ENCODE measurements around the gene UFSP1. TPM values are rescaled to one million over a fixed set of nuclear protein-coding genes. Genes with fewer than 3 reads are reported as not detected.

Gene UFSP1
- total and polyA plus RNA-seq, 4 donors = 1.5 to 6.2 (median 5.5) TPM

DNA sequence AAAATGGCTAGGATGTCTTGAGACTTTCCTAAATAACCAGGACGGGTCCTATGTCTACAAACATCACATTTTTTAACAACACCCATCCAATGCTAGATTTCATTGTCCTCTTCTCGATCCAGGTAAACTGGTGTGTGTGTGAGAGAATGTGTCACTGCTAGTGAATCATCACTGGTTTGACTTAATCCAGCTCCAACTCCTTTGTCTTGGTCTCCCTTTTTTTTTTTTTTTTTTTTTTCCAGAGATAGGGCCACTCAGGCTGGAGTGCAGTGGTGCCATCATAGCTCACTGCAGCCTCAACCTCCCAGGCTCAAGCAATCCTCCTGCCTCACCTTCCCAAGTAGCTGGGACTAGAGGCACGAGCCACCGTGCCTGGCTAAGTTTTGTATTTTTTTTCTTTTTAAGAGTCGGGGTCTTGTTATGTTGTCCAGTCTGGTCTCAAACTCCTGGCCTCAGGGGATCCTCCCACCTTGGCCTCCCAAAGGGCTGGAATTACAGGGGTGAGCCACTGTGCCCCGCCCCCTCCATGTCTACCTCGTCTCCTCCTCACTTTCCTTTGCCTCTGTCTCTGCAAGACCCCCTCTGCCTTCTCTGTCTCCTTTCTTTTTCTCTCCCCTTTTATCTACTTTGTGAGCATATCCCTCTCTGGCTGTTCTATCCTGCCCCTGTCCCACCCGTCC lies 2.2 kb upstream of the UFSP1 start:
- peaks cover 4 to 51% (median 19%) of the 10 kb centered on the region in 5 donors for H3K4me1 ChIP-seq (ENCODE audit: control insufficient read depth in 5 of 5, insufficient read depth in 5 of 5, low read length in 5 of 5)
- WGBS, 2 donors = 80 to 82% methylated on average over 8 of the region's 8 CpGs
- ATAC-seq (ENCODE audit: insufficient read depth, low FRiP score) (no peak), DNase-seq (no peak)
- no peak overlapping the region for H3K27ac ChIP-seq (ENCODE audit: low read depth in 1 of 2, low read length in 1 of 2)
- H3K4me3 ChIP-seq = no peak overlapping the region
- TF ChIP-seq, protein P1, sequence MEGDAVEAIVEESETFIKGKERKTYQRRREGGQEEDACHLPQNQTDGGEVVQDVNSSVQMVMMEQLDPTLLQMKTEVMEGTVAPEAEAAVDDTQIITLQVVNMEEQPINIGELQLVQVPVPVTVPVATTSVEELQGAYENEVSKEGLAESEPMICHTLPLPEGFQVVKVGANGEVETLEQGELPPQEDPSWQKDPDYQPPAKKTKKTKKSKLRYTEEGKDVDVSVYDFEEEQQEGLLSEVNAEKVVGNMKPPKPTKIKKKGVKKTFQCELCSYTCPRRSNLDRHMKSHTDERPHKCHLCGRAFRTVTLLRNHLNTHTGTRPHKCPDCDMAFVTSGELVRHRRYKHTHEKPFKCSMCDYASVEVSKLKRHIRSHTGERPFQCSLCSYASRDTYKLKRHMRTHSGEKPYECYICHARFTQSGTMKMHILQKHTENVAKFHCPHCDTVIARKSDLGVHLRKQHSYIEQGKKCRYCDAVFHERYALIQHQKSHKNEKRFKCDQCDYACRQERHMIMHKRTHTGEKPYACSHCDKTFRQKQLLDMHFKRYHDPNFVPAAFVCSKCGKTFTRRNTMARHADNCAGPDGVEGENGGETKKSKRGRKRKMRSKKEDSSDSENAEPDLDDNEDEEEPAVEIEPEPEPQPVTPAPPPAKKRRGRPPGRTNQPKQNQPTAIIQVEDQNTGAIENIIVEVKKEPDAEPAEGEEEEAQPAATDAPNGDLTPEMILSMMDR (IDR thresholded peaks at IDR 0.05; ENCODE audit: control extremely low read depth, extremely low read depth) = no peak
- peak overlapping the region in 1 of 2 donors; percentile 65 for H3K9ac ChIP-seq (ENCODE audit: insufficient read depth in 1 of 2, low read length in 2 of 2)
- peaks cover 0 to 7% (median 7%) of the 10 kb centered on the region in 3 donors for H3K27me3 ChIP-seq (ENCODE audit: control insufficient read depth in 3 of 3, insufficient read depth in 3 of 3, low read length in 2 of 3)
- peaks cover 0 to 2% (median 0%) of the 10 kb centered on the region in 4 donors for H3K9me3 ChIP-seq (ENCODE audit: control insufficient read depth in 4 of 4, insufficient read depth in 3 of 4, low read length in 3 of 4)
- peaks cover 5 to 18% (median 15%) of the 10 kb centered on the region in 4 donors for H3K36me3 ChIP-seq (ENCODE audit: control insufficient read depth in 4 of 4, insufficient read depth in 4 of 4, low read length in 4 of 4)

DNA sequence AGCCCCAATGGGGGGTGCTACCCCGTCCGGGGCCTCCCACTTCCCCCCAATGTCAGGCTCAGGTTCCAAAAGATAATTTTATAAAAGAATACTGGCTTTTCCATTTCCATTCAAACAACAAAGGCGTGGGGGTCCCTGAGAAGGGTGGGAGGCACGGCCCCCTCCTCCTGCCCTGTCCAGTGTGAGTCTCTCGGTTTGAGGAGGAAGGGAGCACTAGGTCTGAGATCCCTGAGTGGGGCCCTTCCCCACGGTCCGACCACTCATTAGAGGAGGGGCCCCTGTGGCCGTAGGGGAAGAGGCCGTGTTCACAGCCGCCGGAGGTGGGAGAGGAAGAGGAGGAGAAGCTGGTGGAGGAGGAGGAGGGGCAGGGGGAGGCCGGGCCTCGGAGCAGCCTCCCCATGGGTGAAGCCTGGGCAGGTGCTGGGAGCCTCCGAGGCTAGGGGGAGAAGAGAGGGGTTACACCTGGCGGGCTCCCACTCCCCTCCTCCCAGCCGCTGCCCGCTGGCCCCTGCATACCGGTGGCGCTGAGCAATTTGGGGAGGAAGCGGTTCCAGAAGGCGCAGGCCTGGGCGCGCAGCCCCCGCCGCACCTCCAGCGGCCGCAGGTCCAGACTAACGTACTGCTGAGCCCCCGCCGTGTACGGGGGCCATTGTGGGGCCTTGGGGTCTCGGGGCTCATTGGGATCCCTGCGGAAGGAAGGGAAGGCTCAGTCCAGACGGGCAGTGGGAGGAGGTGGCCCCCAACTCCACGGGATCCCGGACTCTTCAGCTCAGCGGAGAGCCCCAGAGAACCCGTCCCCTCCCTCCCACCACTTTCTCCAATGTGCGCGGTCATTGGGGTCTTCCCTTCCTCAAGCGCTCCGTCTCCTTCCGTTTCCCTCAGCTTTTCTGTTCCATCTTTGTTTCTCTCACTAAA lies 1.4 kb upstream of the UFSP1 start:
- Histone ChIP-seq H3K9me3 (ENCODE audit: control insufficient read depth in 4 of 4, insufficient read depth in 3 of 4, low read length in 3 of 4) (no peaks in the 10 kb centered on the region), H3K36me3 (ENCODE audit: control insufficient read depth in 4 of 4, insufficient read depth in 4 of 4, low read length in 4 of 4) (peaks cover 5 to 26% (median 23%) of the 10 kb centered on the region in 4 donors), H3K4me1 (ENCODE audit: control insufficient read depth in 5 of 5, insufficient read depth in 5 of 5, low read length in 5 of 5) (peaks cover 4 to 43% (median 19%) of the 10 kb centered on the region in 5 donors), H3K9ac (ENCODE audit: insufficient read depth in 1 of 2, low read length in 2 of 2) (peak overlapping the region; percentile 25 to 65), H3K27ac (ENCODE audit: low read depth in 1 of 2, low read length in 1 of 2) (peak overlapping the region; percentile 83 to 94), H3K27me3 (ENCODE audit: control insufficient read depth in 3 of 3, insufficient read depth in 3 of 3, low read length in 2 of 3) (peaks cover 0 to under 1% (median under 1%) of the 10 kb centered on the region in 3 donors), H3K4me3 (no peak overlapping the region)
- TF ChIP-seq, protein P1 (IDR thresholded peaks at IDR 0.05; ENCODE audit: control extremely low read depth, extremely low read depth) = no peak
- no peak for ATAC-seq (ENCODE audit: insufficient read depth, low FRiP score)
- peak; percentile 39 to 63 (median 62) for DNase-seq
- WGBS, 2 donors = 14 to 21% methylated on average over 33 to 43 of the region's 43 CpGs

DNA sequence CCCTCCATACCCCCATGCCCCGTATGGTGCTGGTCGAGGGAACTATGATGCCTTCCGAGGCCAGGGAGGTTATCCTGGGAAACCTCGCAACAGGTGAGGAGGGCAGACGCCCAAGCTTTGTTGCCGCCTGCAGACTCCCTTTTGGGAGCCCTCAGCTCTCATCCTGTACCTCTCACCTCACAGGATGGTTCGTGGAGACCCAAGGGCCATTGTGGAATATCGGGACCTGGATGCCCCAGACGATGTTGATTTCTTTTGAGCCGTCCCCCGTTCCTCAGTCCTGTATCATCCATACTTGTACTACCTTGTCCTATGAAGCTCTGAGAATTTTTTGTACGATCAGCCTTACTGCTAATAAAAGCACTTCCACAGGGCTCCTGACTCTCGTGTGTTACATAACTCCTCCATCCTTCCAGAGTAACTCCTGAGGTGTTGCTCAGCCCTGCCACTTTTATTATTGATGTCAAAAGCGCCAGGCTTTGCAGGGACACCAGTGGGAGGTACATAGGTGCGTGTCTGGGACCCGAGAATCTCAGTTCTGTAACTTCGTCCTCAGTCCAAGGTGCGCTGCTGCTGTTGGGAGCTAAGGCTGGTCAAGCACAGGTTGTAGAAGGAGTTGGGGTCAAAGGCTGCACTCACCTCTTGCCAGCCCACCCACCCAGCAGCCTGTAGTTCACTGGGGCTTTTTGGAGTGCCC lies 1.1 kb downstream of the UFSP1 start:
- no peak for DNase-seq
- TF ChIP-seq, protein P1 (IDR thresholded peaks at IDR 0.05; ENCODE audit: control extremely low read depth, extremely low read depth) = no peak
- H3K4me1 ChIP-seq (ENCODE audit: control insufficient read depth in 5 of 5, insufficient read depth in 5 of 5, low read length in 5 of 5) = peaks cover 4 to 38% (median 17%) of the 10 kb centered on the region in 5 donors
- no peak overlapping the region for H3K9ac ChIP-seq (ENCODE audit: insufficient read depth in 1 of 2, low read length in 2 of 2)
- ATAC-seq (ENCODE audit: insufficient read depth, low FRiP score) = no peak
- H3K4me3 ChIP-seq = peak overlapping the region; percentile 73
- H3K9me3 ChIP-seq (ENCODE audit: control insufficient read depth in 4 of 4, insufficient read depth in 3 of 4, low read length in 3 of 4) = no peaks in the 10 kb centered on the region
- no peaks in the 10 kb centered on the region for H3K27me3 ChIP-seq (ENCODE audit: control insufficient read depth in 3 of 3, insufficient read depth in 3 of 3, low read length in 2 of 3)
- H3K27ac ChIP-seq (ENCODE audit: low read depth in 1 of 2, low read length in 1 of 2) = peak overlapping the region; percentile 73 to 85
- peaks cover 15 to 48% (median 46%) of the 10 kb centered on the region in 4 donors for H3K36me3 ChIP-seq (ENCODE audit: control insufficient read depth in 4 of 4, insufficient read depth in 4 of 4, low read length in 4 of 4)
- 85 to 86% methylated on average over 18 of the region's 18 CpGs for WGBS, 2 donors

Measured in lung (tissue), 12 donors.